Smooth muscle cell (in vitro differentiated cells): ENCODE data around the gene NAA35. TPM values are rescaled to one million over a fixed set of nuclear protein-coding genes. Genes with fewer than 3 reads are reported as not detected.

Source experiments
- DNase-seq: peaks from one replicate; lab custom pipeline; 2025; ENCODE audit not compliant: unreplicated experiment; lab: John Stamatoyannopoulos, UW
- H2AFZ ChIP-seq: fragments of 200-600 bp; sonication (generic); 2 replicates; pipeline ENCODE4 v1.6.0; 2016; ENCODE audit warnings: antibody characterized with exemption, low read depth, mild to moderate bottlenecking
- H3F3A ChIP-seq: fragments of 200-600 bp; sonication (generic); 2 replicates; pipeline ENCODE4 v1.6.0; 2017; ENCODE audit warnings: antibody characterized with exemption, low read depth
- H3K27ac ChIP-seq: fragments of 200-600 bp; sonication (generic); 2 replicates; pipeline ENCODE4 v1.5.1; 2016; ENCODE audit warnings: low read depth, mild to moderate bottlenecking
- H3K27me3 ChIP-seq: fragments of 200-600 bp; sonication (generic); 2 replicates; pipeline ENCODE4 v1.6.1; 2016; ENCODE audit warnings: low read depth, mild to moderate bottlenecking
- H3K36me3 ChIP-seq: fragments of 200-600 bp; sonication (generic); 2 replicates; pipeline ENCODE4 v1.5.1; 2016; ENCODE audit warnings: low read depth
- H3K4me1 ChIP-seq: fragments of 200-600 bp; sonication (generic); 2 replicates; pipeline ENCODE4 v1.5.1; 2016; ENCODE audit warnings: low read depth
- H3K4me2 ChIP-seq: fragments of 200-600 bp; sonication (generic); 2 replicates; pipeline ENCODE4 v1.6.0; 2016; ENCODE audit warnings: mild to moderate bottlenecking
- H3K4me3 ChIP-seq: fragments of 200-600 bp; sonication (generic); 2 replicates; pipeline ENCODE4 v1.5.1; 2016; ENCODE audit warnings: mild to moderate bottlenecking
- H3K79me2 ChIP-seq: fragments of 200-600 bp; sonication (generic); 2 replicates; pipeline ENCODE4 v1.6.0; 2016; ENCODE audit warnings: low read depth, mild to moderate bottlenecking
- H3K9ac ChIP-seq: fragments of 200-600 bp; sonication (generic); 2 replicates; pipeline ENCODE4 v1.6.0; 2016; ENCODE audit warnings: low read depth
- H3K9me3 ChIP-seq: fragments of 200-600 bp; sonication (generic); replicated peaks from 2 replicates; pipeline ENCODE4 v1.5.1; 2016; ENCODE audit warnings: low read depth
- H4K20me1 ChIP-seq: fragments of 200-600 bp; sonication (generic); 2 replicates; pipeline ENCODE4 v1.6.0; 2016; ENCODE audit warnings: low read depth
- WGBS: methylation state at CpG from one replicate; pipeline ENCODE4 v1.1.7; 2016; ENCODE audit warnings: low lambda C conversion rate; 5-methylcytosine and 5-hydroxymethylcytosine counted together
- polyA plus RNA-seq: library from polyadenylated mRNA; unstranded; fragments of >200 nt; fragmentation: Nextera tagmentation; extraction: Ambion mirVana; gene quantifications from 2 replicates; pipeline ENCODE4 v1.2.1, GENCODE V29; 2016
- total RNA-seq: library from RNA; depleted of rRNA; stranded (reverse); fragments of >200 nt; gene quantifications from 2 replicates; pipeline ENCODE4 v1.2.3, GENCODE V29; 2014
- TF ChIP-seq, protein P1 (sequence below): fragments of 200-600 bp; sonication (generic); IDR thresholded peaks from 2 replicates; pipeline ENCODE4 v1.5.1; 2017; ENCODE audit warnings: borderline replicate concordance, mild to moderate bottlenecking, antibody characterized with exemption; ENCODE audit not compliant: insufficient read depth, poor library complexity, severe bottlenecking

Gene NAA35
- total RNA-seq (26.4 and 39.2 TPM in 2 replicates), polyA plus RNA-seq (14.9 and 20.1 TPM in 2 replicates)

GRCh38 chr9:85940832-85941621, at the start of gene NAA35:
Gene NAA35 (plus strand): TSS chr9:85941146. CDS start chr9:85942160, 1,014 bp downstream.
- Histone ChIP-seq H3K36me3 (peaks cover 5% of the 10 kb centered on the region), H3K4me1 (peaks cover 21% of the 10 kb centered on the region), H3F3A (peaks cover 5% of the 10 kb centered on the region), H3K79me2 (peaks cover 49% of the 10 kb centered on the region), H3K4me2 (peak within 1 kb of the TSS; percentile 100), H2AFZ (peak within 1 kb of the TSS; percentile 97), H3K27ac (peak within 1 kb of the TSS; percentile 91), H3K4me3 (peak within 1 kb of the TSS; percentile 96), H3K27me3 (no peaks in the 10 kb centered on the region), H3K9ac (peak within 1 kb of the TSS; percentile 97), H4K20me1 (peaks cover 13% of the 10 kb centered on the region), H3K9me3 (no peaks in the 10 kb centered on the region)
- TF ChIP-seq, protein P1, sequence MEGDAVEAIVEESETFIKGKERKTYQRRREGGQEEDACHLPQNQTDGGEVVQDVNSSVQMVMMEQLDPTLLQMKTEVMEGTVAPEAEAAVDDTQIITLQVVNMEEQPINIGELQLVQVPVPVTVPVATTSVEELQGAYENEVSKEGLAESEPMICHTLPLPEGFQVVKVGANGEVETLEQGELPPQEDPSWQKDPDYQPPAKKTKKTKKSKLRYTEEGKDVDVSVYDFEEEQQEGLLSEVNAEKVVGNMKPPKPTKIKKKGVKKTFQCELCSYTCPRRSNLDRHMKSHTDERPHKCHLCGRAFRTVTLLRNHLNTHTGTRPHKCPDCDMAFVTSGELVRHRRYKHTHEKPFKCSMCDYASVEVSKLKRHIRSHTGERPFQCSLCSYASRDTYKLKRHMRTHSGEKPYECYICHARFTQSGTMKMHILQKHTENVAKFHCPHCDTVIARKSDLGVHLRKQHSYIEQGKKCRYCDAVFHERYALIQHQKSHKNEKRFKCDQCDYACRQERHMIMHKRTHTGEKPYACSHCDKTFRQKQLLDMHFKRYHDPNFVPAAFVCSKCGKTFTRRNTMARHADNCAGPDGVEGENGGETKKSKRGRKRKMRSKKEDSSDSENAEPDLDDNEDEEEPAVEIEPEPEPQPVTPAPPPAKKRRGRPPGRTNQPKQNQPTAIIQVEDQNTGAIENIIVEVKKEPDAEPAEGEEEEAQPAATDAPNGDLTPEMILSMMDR: no peak
- 1% methylated on average over 57 of the region's 93 CpGs for WGBS
- DNase-seq: peak; percentile 95

- H2AFZ ChIP-seq: no peak overlapping the region
- H3K4me1 ChIP-seq: no peaks in the 10 kb centered on the region
- no peaks in the 10 kb centered on the region for H3K27me3 ChIP-seq
- TF ChIP-seq, protein P1: no peak
- H3K36me3 ChIP-seq: no peaks in the 10 kb centered on the region
- H4K20me1 ChIP-seq: no peaks in the 10 kb centered on the region
- H3F3A ChIP-seq: no peaks in the 10 kb centered on the region
- no peak overlapping the region for H3K9ac ChIP-seq
- no peaks in the 10 kb centered on the region for H3K79me2 ChIP-seq
- H3K9me3 ChIP-seq: no peaks in the 10 kb centered on the region
- 85% methylated on average over 1 of the region's 1 CpG for WGBS
- H3K4me3 ChIP-seq: no peak overlapping the region
- no peak overlapping the region for H3K4me2 ChIP-seq
- no peak overlapping the region for H3K27ac ChIP-seq
- DNase-seq: no peak
These were observed 48.5 kb upstream of the NAA35 start for GRCh38 chr9:85892401-85892800.

- Histone ChIP-seq H3K36me3 (no peaks in the 10 kb centered on the region), H3K79me2 (no peaks in the 10 kb centered on the region), H3F3A (no peaks in the 10 kb centered on the region), H2AFZ (no peak overlapping the region), H3K4me2 (no peak overlapping the region), H3K27ac (no peak overlapping the region), H3K9me3 (no peaks in the 10 kb centered on the region), H4K20me1 (no peaks in the 10 kb centered on the region), H3K4me3 (no peak overlapping the region), H3K4me1 (no peaks in the 10 kb centered on the region), H3K27me3 (no peaks in the 10 kb centered on the region), H3K9ac (no peak overlapping the region)
- DNase-seq: no peak
- 89% methylated on average over 2 of the region's 2 CpGs for WGBS
- TF ChIP-seq, protein P1: no peak
These were observed 45.3 kb upstream of the NAA35 start for GRCh38 chr9:85895685-85896084.
